Activated CD8-positive, alpha-beta T cell treated with anti-CD3 and anti-CD28 coated beads, Interleukin-2, amount 10 ng/mL, durations not matched to agents 7 days and 5 days (primary cell): ENCODE results near the gene AFDN. TPM values are rescaled to one million over a fixed set of nuclear protein-coding genes. Genes with fewer than 3 reads are reported as not detected.

Experiments used
- ATAC-seq: fragments of 150-1000 bp; cut with Tn5 transposase; one replicate; pipeline ENCODE4 v1.10.0; 2021; ENCODE audit warnings: moderate library complexity
- CTCF ChIA-PET: fragments of 350-600 bp; sonication (Branson Sonifier 250); formaldehyde crosslinking; loops from one replicate; lab custom pipeline; 2021; ENCODE audit warnings: antibody characterized with exemption; lab: Charles Lee
- POLR2A ChIA-PET: fragments of 350-600 bp; sonication (Branson Sonifier 250); formaldehyde crosslinking; loops from one replicate; lab custom pipeline; 2021; ENCODE audit warnings: antibody characterized with exemption; lab: Charles Lee
- DNase-seq: peaks from one replicate; pipeline ENCODE4 v3.0.0-alpha.2; 2020
- H3K27ac Mint-ChIP-seq: one replicate; pipeline ENCODE4 v1.8.0; 2021; ENCODE audit warnings: mild to moderate bottlenecking, mixed read lengths
- H3K27me3 Mint-ChIP-seq: one replicate; pipeline ENCODE4 v1.8.0; 2021; ENCODE audit warnings: low read depth, mixed read lengths
- H3K36me3 Mint-ChIP-seq: one replicate; pipeline ENCODE4 v1.8.0; 2021; ENCODE audit warnings: low read depth, mixed read lengths
- H3K4me1 Mint-ChIP-seq: one replicate; pipeline ENCODE4 v1.8.0; 2021; ENCODE audit warnings: low read depth, mixed read lengths
- H3K4me3 Mint-ChIP-seq: one replicate; pipeline ENCODE4 v1.8.0; 2021; ENCODE audit warnings: mild to moderate bottlenecking, mixed read lengths
- H3K9me3 Mint-ChIP-seq: one replicate; pipeline ENCODE4 v1.8.0; 2022; ENCODE audit warnings: mixed read lengths; ENCODE audit not compliant: insufficient read depth
- total RNA-seq, 2 experiments: library from RNA; stranded (reverse); gene quantifications; one replicate each; pipeline ENCODE4 v1.2.3, GENCODE V29; 2021

The AFDN gene
- 10 to 100 TPM; 20.9 to 24.2 TPM for total RNA-seq

GRCh38 chr6:167826896-167827582 lies at the start of gene AFDN:
AFDN (plus strand) TSS chr6:167826911; CDS start chr6:167827133, 222 bp downstream.
- peak within 1 kb of the TSS; percentile 34 for H3K27ac Mint-ChIP-seq
- H3K27me3 Mint-ChIP-seq, result peaks cover 54% of the 10 kb centered on the region
- no peaks in the 10 kb centered on the region for H3K9me3 Mint-ChIP-seq
- ATAC-seq, result peak; percentile 49
- POLR2A ChIA-PET, result no interaction called here
- peaks cover 42% of the 10 kb centered on the region for H3K4me1 Mint-ChIP-seq
- no peak for DNase-seq
- CTCF ChIA-PET, result interaction anchor here (1.0 to 1.3 kb wide), 2 partner anchors 16 to 72 kb away, joined by 3 read pairs; no protein-coding TSS in a partner anchor
- peak within 1 kb of the TSS; percentile 83 for H3K4me3 Mint-ChIP-seq
- peaks cover 7% of the 10 kb centered on the region for H3K36me3 Mint-ChIP-seq

GRCh38 chr6:167778497-167779128 lies 48.1 kb upstream of the AFDN start:
- CTCF ChIA-PET, result no interaction called here
- no peak overlapping the region for H3K4me3 Mint-ChIP-seq
- peaks cover 12% of the 10 kb centered on the region for H3K27me3 Mint-ChIP-seq
- POLR2A ChIA-PET, result no interaction called here
- no peak overlapping the region for H3K27ac Mint-ChIP-seq
- DNase-seq (no peak), ATAC-seq (no peak)
- no peaks in the 10 kb centered on the region for H3K9me3 Mint-ChIP-seq
- H3K36me3 Mint-ChIP-seq, result no peaks in the 10 kb centered on the region
- H3K4me1 Mint-ChIP-seq, result no peaks in the 10 kb centered on the region

- ChIA-PET CTCF (no interaction called here), POLR2A (no interaction called here)
- ATAC-seq (no peak), DNase-seq (no peak)
- Mint-ChIP-seq H3K27ac (no peak overlapping the region), H3K27me3 (peaks cover 15% of the 10 kb centered on the region), H3K4me1 (no peaks in the 10 kb centered on the region), H3K4me3 (no peak overlapping the region), H3K9me3 (no peaks in the 10 kb centered on the region), H3K36me3 (no peaks in the 10 kb centered on the region)
Measured at GRCh38 chr6:167779129-167779992, 47.4 kb upstream of the AFDN start.

DNA sequence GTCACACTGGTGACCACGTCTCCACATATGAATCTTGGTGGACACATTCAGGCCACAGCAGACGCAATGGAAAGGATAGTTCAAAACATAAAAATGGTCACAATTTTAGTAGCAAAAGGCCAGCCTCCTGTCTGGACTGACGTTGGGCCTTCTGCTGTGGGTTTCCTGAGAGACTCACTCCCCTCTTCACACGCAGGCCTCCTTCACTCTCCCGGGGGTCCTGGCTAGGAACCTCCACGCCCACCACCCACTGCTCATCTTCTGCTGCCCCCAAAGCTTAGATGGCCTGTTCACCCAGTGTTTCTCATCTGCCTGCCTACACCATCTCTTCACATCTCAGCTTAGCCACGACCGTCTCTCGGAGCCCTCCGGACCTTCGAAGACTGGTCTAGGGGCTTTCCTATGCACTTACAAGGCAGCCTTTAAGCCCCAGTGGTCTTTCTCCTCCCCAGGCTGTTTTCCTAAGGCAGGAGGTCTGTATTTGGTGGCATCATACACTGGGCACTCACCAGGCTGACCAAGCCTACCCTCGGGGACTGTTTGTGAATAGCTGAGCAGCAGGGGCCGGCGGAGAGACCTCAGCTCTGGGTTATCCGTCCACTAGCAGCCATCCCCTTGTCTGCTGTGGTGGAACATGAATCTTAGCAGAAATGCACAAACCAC lies 46.6 kb upstream of the AFDN start:
- Mint-ChIP-seq H3K9me3 (no peaks in the 10 kb centered on the region), H3K27ac (no peak overlapping the region), H3K27me3 (peaks cover 15% of the 10 kb centered on the region), H3K36me3 (no peaks in the 10 kb centered on the region), H3K4me1 (no peaks in the 10 kb centered on the region), H3K4me3 (no peak overlapping the region)
- CTCF ChIA-PET, result no interaction called here
- POLR2A ChIA-PET, result no interaction called here
- no peak for DNase-seq
- no peak for ATAC-seq

- Mint-ChIP-seq H3K36me3 (no peaks in the 10 kb centered on the region), H3K27me3 (peaks cover 12% of the 10 kb centered on the region), H3K4me3 (no peak overlapping the region), H3K4me1 (no peaks in the 10 kb centered on the region), H3K27ac (no peak overlapping the region), H3K9me3 (no peaks in the 10 kb centered on the region)
- ATAC-seq (no peak), DNase-seq (no peak)
- POLR2A ChIA-PET, result no interaction called here
- CTCF ChIA-PET, result no interaction called here
Measured at GRCh38 chr6:167781066-167781767, 45.5 kb upstream of the AFDN start.

- Mint-ChIP-seq H3K4me1 (no peaks in the 10 kb centered on the region), H3K27ac (no peak overlapping the region), H3K9me3 (no peaks in the 10 kb centered on the region), H3K27me3 (peaks cover 13% of the 10 kb centered on the region), H3K36me3 (no peaks in the 10 kb centered on the region), H3K4me3 (no peak overlapping the region)
- ChIA-PET POLR2A (no interaction called here), CTCF (no interaction called here)
- ATAC-seq (no peak), DNase-seq (no peak)
Measured at GRCh38 chr6:167781868-167782267, 44.8 kb upstream of the AFDN start.

DNA sequence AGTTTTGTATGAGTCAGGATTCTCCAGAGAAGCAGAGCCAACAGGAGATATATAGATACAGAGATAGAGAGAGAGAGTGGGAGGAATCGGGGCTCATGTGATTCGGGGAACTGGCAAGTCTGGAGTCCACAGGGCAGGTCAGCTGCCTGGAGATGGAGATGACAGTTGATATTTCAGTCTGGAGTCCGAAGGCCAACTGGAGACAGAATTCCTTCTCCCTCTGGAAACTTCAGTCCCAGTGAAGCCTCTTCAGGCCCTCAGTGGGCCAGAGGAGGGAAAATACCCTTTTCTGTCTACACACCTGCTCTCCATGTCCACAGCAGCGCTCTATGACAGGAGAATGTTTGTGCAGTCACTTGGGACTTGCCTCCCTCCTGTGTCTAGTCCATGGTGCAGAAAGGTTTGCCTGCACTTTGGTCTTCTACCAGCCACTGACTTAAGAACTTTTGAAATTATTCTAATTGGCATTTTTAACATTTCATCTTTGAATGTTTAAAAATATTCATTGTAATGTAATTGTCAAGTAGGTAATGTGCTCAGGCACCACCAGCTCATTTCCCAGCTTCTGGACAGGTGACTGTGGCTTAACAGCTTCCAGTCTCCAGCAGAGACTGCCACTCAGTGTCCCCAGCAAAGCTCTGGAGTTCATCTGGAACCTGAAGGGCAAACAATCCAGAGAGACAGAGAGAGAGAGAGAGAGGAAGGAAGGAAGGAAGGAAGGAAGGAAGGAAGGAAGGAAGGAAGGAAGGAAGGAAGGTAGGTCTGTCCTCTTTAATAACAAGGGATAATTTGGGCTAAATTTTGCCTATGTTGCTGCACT lies 43.8 kb upstream of the AFDN start:
- DNase-seq, result no peak
- H3K36me3 Mint-ChIP-seq, result no peaks in the 10 kb centered on the region
- H3K4me1 Mint-ChIP-seq, result no peaks in the 10 kb centered on the region
- no peaks in the 10 kb centered on the region for H3K9me3 Mint-ChIP-seq
- H3K4me3 Mint-ChIP-seq, result no peak overlapping the region
- CTCF ChIA-PET, result no interaction called here
- ATAC-seq, result no peak
- H3K27me3 Mint-ChIP-seq, result peaks cover 14% of the 10 kb centered on the region
- POLR2A ChIA-PET, result no interaction called here
- H3K27ac Mint-ChIP-seq, result no peak overlapping the region

DNA sequence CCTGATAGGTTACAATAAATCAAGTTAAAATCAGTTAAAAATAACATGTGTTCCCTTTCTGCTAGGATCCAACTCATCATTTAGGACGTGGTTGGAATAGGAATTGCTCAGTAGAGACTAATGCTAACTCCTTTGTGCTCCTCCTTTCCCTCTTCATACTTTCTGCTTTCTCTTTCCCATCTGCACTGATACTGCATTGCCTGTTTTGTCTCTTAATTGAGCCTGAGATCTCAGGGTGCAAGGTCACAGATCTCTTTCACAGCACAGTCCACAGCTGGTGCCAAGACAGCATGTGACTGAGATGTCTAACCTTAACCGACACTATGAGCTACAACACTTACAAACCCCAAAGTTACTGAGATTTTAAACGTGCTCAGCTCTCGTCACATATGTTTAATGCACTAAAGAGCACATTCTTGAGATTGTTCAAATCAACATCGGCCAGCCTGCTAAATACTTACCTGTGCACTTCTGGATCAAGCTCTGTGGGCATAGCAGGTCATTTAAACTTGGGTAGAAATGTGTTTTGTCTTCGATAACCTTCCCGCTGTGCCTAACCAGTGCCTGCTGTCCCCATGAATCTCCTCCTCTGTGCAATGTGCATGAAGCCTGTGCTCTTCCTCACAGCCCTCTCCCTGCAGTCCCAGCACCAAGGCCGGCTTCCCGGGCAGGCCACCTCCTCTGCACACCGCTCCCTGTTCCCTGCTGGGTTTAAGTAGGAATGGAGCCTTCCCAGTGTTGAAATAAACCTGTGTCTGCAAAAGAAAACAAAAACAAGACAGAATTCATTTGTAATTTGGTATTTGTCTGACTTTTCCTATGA lies 39.6 kb upstream of the AFDN start:
- no peaks in the 10 kb centered on the region for H3K4me1 Mint-ChIP-seq
- H3K36me3 Mint-ChIP-seq, result no peaks in the 10 kb centered on the region
- peaks cover 10% of the 10 kb centered on the region for H3K27me3 Mint-ChIP-seq
- CTCF ChIA-PET, result interaction anchor here (0.9 kb wide), 1 partner anchor 32 kb away, joined by 3 read pairs; no protein-coding TSS in a partner anchor
- POLR2A ChIA-PET, result no interaction called here
- H3K9me3 Mint-ChIP-seq, result no peaks in the 10 kb centered on the region
- no peak overlapping the region for H3K27ac Mint-ChIP-seq
- H3K4me3 Mint-ChIP-seq, result no peak overlapping the region
- DNase-seq (no peak), ATAC-seq (no peak)

GRCh38 chr6:167787896-167788562 lies 38.7 kb upstream of the AFDN start:
- H3K36me3 Mint-ChIP-seq, result no peaks in the 10 kb centered on the region
- no peak overlapping the region for H3K4me3 Mint-ChIP-seq
- H3K9me3 Mint-ChIP-seq, result no peaks in the 10 kb centered on the region
- no peak overlapping the region for H3K27ac Mint-ChIP-seq
- ChIA-PET CTCF (no interaction called here), POLR2A (no interaction called here)
- peaks cover 10% of the 10 kb centered on the region for H3K27me3 Mint-ChIP-seq
- H3K4me1 Mint-ChIP-seq, result no peaks in the 10 kb centered on the region
- DNase-seq, result no peak
- no peak for ATAC-seq

- Mint-ChIP-seq H3K9me3 (no peaks in the 10 kb centered on the region), H3K4me3 (no peak overlapping the region), H3K27ac (no peak overlapping the region), H3K36me3 (no peaks in the 10 kb centered on the region), H3K4me1 (no peaks in the 10 kb centered on the region), H3K27me3 (peaks cover 6% of the 10 kb centered on the region)
- DNase-seq, result no peak
- no peak for ATAC-seq
- CTCF ChIA-PET, result no interaction called here
- POLR2A ChIA-PET, result no interaction called here
Measured at GRCh38 chr6:167788563-167788903, 38.2 kb upstream of the AFDN start.
